Measurements from ENCODE around the gene GSTO1.

DNA sequence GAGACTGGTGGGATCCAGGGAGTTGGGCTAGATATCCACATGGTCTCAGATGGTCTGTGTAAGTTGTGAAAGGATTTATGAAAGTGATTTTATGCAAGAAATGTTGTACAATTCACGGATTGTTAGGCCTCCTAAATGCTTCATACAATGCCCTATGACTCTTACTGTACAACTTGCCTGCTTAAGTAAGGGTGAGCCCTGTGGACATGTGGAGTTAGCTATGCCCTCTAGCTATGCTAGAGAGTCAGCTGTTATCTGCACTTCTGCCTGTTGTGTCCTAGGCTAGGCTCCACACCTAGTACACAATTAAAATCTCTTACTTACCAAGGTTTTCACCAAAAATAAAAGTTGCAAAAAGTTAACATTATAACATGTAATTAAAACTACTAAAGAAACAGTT lies 20.9 kb upstream of the GSTO1 start:
- TF ChIP-seq, protein P1, sequence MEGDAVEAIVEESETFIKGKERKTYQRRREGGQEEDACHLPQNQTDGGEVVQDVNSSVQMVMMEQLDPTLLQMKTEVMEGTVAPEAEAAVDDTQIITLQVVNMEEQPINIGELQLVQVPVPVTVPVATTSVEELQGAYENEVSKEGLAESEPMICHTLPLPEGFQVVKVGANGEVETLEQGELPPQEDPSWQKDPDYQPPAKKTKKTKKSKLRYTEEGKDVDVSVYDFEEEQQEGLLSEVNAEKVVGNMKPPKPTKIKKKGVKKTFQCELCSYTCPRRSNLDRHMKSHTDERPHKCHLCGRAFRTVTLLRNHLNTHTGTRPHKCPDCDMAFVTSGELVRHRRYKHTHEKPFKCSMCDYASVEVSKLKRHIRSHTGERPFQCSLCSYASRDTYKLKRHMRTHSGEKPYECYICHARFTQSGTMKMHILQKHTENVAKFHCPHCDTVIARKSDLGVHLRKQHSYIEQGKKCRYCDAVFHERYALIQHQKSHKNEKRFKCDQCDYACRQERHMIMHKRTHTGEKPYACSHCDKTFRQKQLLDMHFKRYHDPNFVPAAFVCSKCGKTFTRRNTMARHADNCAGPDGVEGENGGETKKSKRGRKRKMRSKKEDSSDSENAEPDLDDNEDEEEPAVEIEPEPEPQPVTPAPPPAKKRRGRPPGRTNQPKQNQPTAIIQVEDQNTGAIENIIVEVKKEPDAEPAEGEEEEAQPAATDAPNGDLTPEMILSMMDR (IDR thresholded peaks at IDR 0.05; ENCODE audit: low read depth, low read length): no peak
- TF ChIP-seq EZH2phosphoT487 (IDR thresholded peaks at IDR 0.05; ENCODE audit: low read depth): no peak

All from OCI-LY3 (cell line).